GM12892 (cell line): Measurements from ENCODE around the gene MYH10.

Experiments used
- POLR2A ChIP-seq: IDR thresholded peaks from 2 replicates; pipeline ENCODE4 v1.6.1; 2011; ENCODE audit warnings: low read depth, low read length, control low read depth
- POLR2AphosphoS5 ChIP-seq: IDR thresholded peaks from 2 replicates; pipeline ENCODE4 v1.6.1; 2011; ENCODE audit warnings: low read depth, low read length, control low read depth

- TF ChIP-seq POLR2A (no peak), POLR2AphosphoS5 (no peak)
These were observed 36.7 kb downstream of the MYH10 start for GRCh38 chr17:8593830-8594229.
